Measurements from ENCODE around the gene NDUFV1. TPM values are rescaled to one million over a fixed set of nuclear protein-coding genes. Genes with fewer than 3 reads are reported as not detected.

Gene NDUFV1
- total and polyA plus RNA-seq, 9 of the 15 experiments (the other 6 are each of a cell fraction or from before 2014, with no cell fraction given) = 10.8 to 423 (median 209) TPM

GRCh38 chr11:67606492-67607295, at the start of gene NDUFV1 (continued):
- TF ChIP-seq ZC3H4 (CRISPR knock-in tag; IDR thresholded peaks at IDR 0.05; ENCODE audit: borderline replicate concordance) = no peak
- TF ChIP-seq ZFP91 (CRISPR knock-in tag; IDR thresholded peaks at IDR 0.05) = no peak
- no peak for TF ChIP-seq XRCC4 (IDR thresholded peaks at IDR 0.05; ENCODE audit: extremely low read depth, insufficient read depth, insufficient read length)
- no peak for TF ChIP-seq ZNF75A (CRISPR knock-in tag; IDR thresholded peaks at IDR 0.05)
- TF ChIP-seq TSC22D4 (tag; IDR thresholded peaks at IDR 0.05) = no peak
- TF ChIP-seq BHLHE40 (IDR thresholded peaks at IDR 0.05; ENCODE audit: low read length) = peak; percentile 32; the same call in 1 of the 2 replicates
- no peak for TF ChIP-seq THAP12 (CRISPR knock-in tag; IDR thresholded peaks at IDR 0.05)
- TF ChIP-seq FOXP4 (CRISPR knock-in tag; IDR thresholded peaks at IDR 0.05; ENCODE audit: borderline replicate concordance) = no peak
- no peak for TF ChIP-seq ZNF347 (CRISPR knock-in tag; IDR thresholded peaks at IDR 0.05; ENCODE audit: low read depth)
- TF ChIP-seq TEAD4 (IDR thresholded peaks at IDR 0.05; ENCODE audit: low read length) = 0 out of 2 replicates have a peak, but pooled peaks have one; percentile 3
- TF ChIP-seq TEAD4 (CRISPR knock-in tag; IDR thresholded peaks at IDR 0.05; ENCODE audit: borderline replicate concordance) = no peak
- peak; percentile 78 for TF ChIP-seq ZBTB7A (IDR thresholded peaks at IDR 0.05; ENCODE audit: borderline replicate concordance, control insufficient read depth, low read depth, low read length)
- TF ChIP-seq ZNF561 (CRISPR knock-in tag; conservative IDR thresholded peaks at IDR 0.05) = no peak
- no peak for TF ChIP-seq ZNF785 (CRISPR knock-in tag; IDR thresholded peaks at IDR 0.05)
- no peak for TF ChIP-seq ZNF124 (CRISPR knock-in tag; IDR thresholded peaks at IDR 0.05)
- 0 out of 2 replicates have a peak, but pooled peaks have one; percentile 11 for TF ChIP-seq ZNF165 (CRISPR knock-in tag; IDR thresholded peaks at IDR 0.05; ENCODE audit: borderline replicate concordance)
- peak; percentile 58; the same call in 1 of the 2 replicates for TF ChIP-seq TGIF2 (CRISPR knock-in tag; IDR thresholded peaks at IDR 0.05)
- TF ChIP-seq ZNF217 (CRISPR knock-in tag; IDR thresholded peaks at IDR 0.05) = no peak
- TF ChIP-seq VEZF1 (CRISPR knock-in tag; IDR thresholded peaks at IDR 0.05) = peak; percentile 71
- no peak for TF ChIP-seq ZNF354B (CRISPR knock-in tag; IDR thresholded peaks at IDR 0.05)
